Measurements from ENCODE around the gene DGLUCY. TPM values are rescaled to one million over a fixed set of nuclear protein-coding genes. Genes with fewer than 3 reads are reported as not detected.
"Not testable (repeated sequence)": the region's sequence is repeated elsewhere in the genome, so short reads cannot be mapped to it uniquely, and the experiment has no call there.

Gene DGLUCY
- total RNA-seq, 4 donors from 2014 or later = 47.1 to 145 (median 102) TPM

GRCh38 chr14:91089958-91090535, 23.8 kb upstream of the DGLUCY start:
- TF ChIP-seq POLR2A (IDR thresholded peaks at IDR 0.05) = no peak
- TF ChIP-seq CTCF (IDR thresholded peaks at IDR 0.05) = no peak
- no peak for DNase-seq

GRCh38 chr14:91090743-91091142, 23.1 kb upstream of the DGLUCY start:
- no peak overlapping the region for H3K4me3 ChIP-seq
- peak overlapping the region in 3 of 4 donors; percentile 52 to 56 (median 54) for H3K27ac ChIP-seq
- H3K4me1 ChIP-seq = peaks cover 0 to 19% (median 0%) of the 10 kb centered on the region in 4 donors
- no peaks in the 10 kb centered on the region for H3K36me3 ChIP-seq
- peak in 2 of 3 donors; percentile 54 to 79 for DNase-seq
- no peaks in the 10 kb centered on the region for H3K9me3 ChIP-seq
- no peak for TF ChIP-seq CTCF (IDR thresholded peaks at IDR 0.05)
- TF ChIP-seq POLR2A (IDR thresholded peaks at IDR 0.05) = no peak
- no peaks in the 10 kb centered on the region for H3K27me3 ChIP-seq

More at GRCh38 chr14:91089958-91090535, 23.8 kb upstream of the DGLUCY start:
- Histone ChIP-seq H3K27ac (peak overlapping the region in 1 of 4 donors; percentile 54), H3K4me1 (peaks cover 0 to 19% (median 0%) of the 10 kb centered on the region in 4 donors), H3K4me3 (no peak overlapping the region), H3K36me3 (no peaks in the 10 kb centered on the region), H3K27me3 (no peaks in the 10 kb centered on the region), H3K9me3 (no peaks in the 10 kb centered on the region)

GRCh38 chr14:91092073-91092472, 21.8 kb upstream of the DGLUCY start:
- H3K27me3 ChIP-seq = no peaks in the 10 kb centered on the region
- H3K9me3 ChIP-seq = no peaks in the 10 kb centered on the region
- H3K4me3 ChIP-seq = no peak overlapping the region
- no peak for DNase-seq
- no peak for TF ChIP-seq CTCF (IDR thresholded peaks at IDR 0.05)
- H3K4me1 ChIP-seq = peaks cover 0 to 19% (median 0%) of the 10 kb centered on the region in 4 donors
- H3K27ac ChIP-seq = no peak overlapping the region
- H3K36me3 ChIP-seq = no peaks in the 10 kb centered on the region

- H3K4me1 ChIP-seq = peaks cover 0 to 15% (median 0%) of the 10 kb centered on the region in 4 donors
- not testable (repeated sequence) for H3K27me3 ChIP-seq, H3K9me3 ChIP-seq, H3K36me3 ChIP-seq, H3K4me3 ChIP-seq, H3K27ac ChIP-seq, DNase-seq
Measured at GRCh38 chr14:91093743-91094472, 20.0 kb upstream of the DGLUCY start.

- no peak for TF ChIP-seq POLR2A (IDR thresholded peaks at IDR 0.05)
- no peak for TF ChIP-seq CTCF (IDR thresholded peaks at IDR 0.05)
- H3K4me3 ChIP-seq = no peak overlapping the region
- no peaks in the 10 kb centered on the region for H3K9me3 ChIP-seq
- H3K27ac ChIP-seq = no peak overlapping the region
- no peak for DNase-seq
- no peaks in the 10 kb centered on the region for H3K36me3 ChIP-seq
- peaks cover 0 to 15% (median 0%) of the 10 kb centered on the region in 4 donors for H3K4me1 ChIP-seq
- H3K27me3 ChIP-seq = no peaks in the 10 kb centered on the region
Measured at GRCh38 chr14:91094772-91095171, 19.1 kb upstream of the DGLUCY start.

- TF ChIP-seq POLR2A (IDR thresholded peaks at IDR 0.05) = no peak
- TF ChIP-seq CTCF (IDR thresholded peaks at IDR 0.05) = no peak
- H3K4me3 ChIP-seq = no peak overlapping the region
Measured at GRCh38 chr14:91095178-91095577, 18.7 kb upstream of the DGLUCY start.

GRCh38 chr14:91097657-91098056, 16.2 kb upstream of the DGLUCY start:
- not testable (repeated sequence) for H3K4me1 ChIP-seq

More at GRCh38 chr14:91095178-91095577, 18.7 kb upstream of the DGLUCY start:
- H3K4me1 ChIP-seq = peaks cover 0 to 15% (median 0%) of the 10 kb centered on the region in 4 donors
- H3K36me3 ChIP-seq = no peaks in the 10 kb centered on the region
- no peak for DNase-seq
- H3K9me3 ChIP-seq = no peaks in the 10 kb centered on the region
- no peaks in the 10 kb centered on the region for H3K27me3 ChIP-seq
- H3K27ac ChIP-seq = no peak overlapping the region

More at GRCh38 chr14:91097657-91098056, 16.2 kb upstream of the DGLUCY start:
- H3K27me3 ChIP-seq, H3K36me3 ChIP-seq, H3K4me3 ChIP-seq, DNase-seq, H3K27ac ChIP-seq, H3K9me3 ChIP-seq: not testable (repeated sequence)

Data from Peyer's patch (tissue), 4 donors.